ENCODE data around the gene GALNT5. TPM values are rescaled to one million over a fixed set of nuclear protein-coding genes. Genes with fewer than 3 reads are reported as not detected.
"Not testable (repeated sequence)": the region's sequence is repeated elsewhere in the genome, so short reads cannot be mapped to it uniquely, and the experiment has no call there.

The GALNT5 gene
- total and polyA plus RNA-seq, 3 experiments from 2014 or later, result not detected

- ChIA-PET POLR2A (no interaction called here), CTCF (no interaction called here)
- H3K4me1 ChIP-seq (ENCODE audit: insufficient read depth, low read length), result no peaks in the 10 kb centered on the region
- H3K27ac ChIP-seq (ENCODE audit: low read depth, low read length), result no peak overlapping the region
- no peaks in the 10 kb centered on the region for H3K36me3 Mint-ChIP-seq
- no peak overlapping the region for H3K4me3 ChIP-seq (ENCODE audit: low read length)
- no peak for DNase-seq
- no peak overlapping the region for H3K27ac Mint-ChIP-seq
- no peaks in the 10 kb centered on the region for H3K27me3 Mint-ChIP-seq
- no peaks in the 10 kb centered on the region for H3K27me3 ChIP-seq (ENCODE audit: insufficient read depth, low read length, poor library complexity, severe bottlenecking)
- no peaks in the 10 kb centered on the region for H3K9me3 Mint-ChIP-seq
- H3K36me3 ChIP-seq (ENCODE audit: insufficient read depth, low read length), result no peaks in the 10 kb centered on the region
- H3K9me3 ChIP-seq (ENCODE audit: low read length), result no peaks in the 10 kb centered on the region
- H3K4me1 Mint-ChIP-seq, result peaks cover 4 to 5% (median 4%) of the 10 kb centered on the region in 3 donors
- no peak overlapping the region for H3K4me3 Mint-ChIP-seq
These were observed 8.3 kb downstream of the GALNT5 start for GRCh38 chr2:157265825-157266224.

- no peaks in the 10 kb centered on the region for H3K36me3 Mint-ChIP-seq
- no peak overlapping the region for H3K4me3 ChIP-seq (ENCODE audit: low read length)
- no peak for DNase-seq
- no peaks in the 10 kb centered on the region for H3K27me3 ChIP-seq (ENCODE audit: insufficient read depth, low read length, poor library complexity, severe bottlenecking)
- ChIA-PET POLR2A (no interaction called here), CTCF (no interaction called here)
- no peaks in the 10 kb centered on the region for H3K9me3 ChIP-seq (ENCODE audit: low read length)
- H3K27ac Mint-ChIP-seq, result no peak overlapping the region
- no peaks in the 10 kb centered on the region for H3K9me3 Mint-ChIP-seq
- no peak overlapping the region for H3K4me3 Mint-ChIP-seq
- no peaks in the 10 kb centered on the region for H3K4me1 Mint-ChIP-seq
- no peaks in the 10 kb centered on the region for H3K36me3 ChIP-seq (ENCODE audit: insufficient read depth, low read length)
- no peak overlapping the region for H3K27ac ChIP-seq (ENCODE audit: low read depth, low read length)
- no peaks in the 10 kb centered on the region for H3K4me1 ChIP-seq (ENCODE audit: insufficient read depth, low read length)
- peaks cover 0 to 2% of the 10 kb centered on the region in 2 donors for H3K27me3 Mint-ChIP-seq
These were observed 10.0 kb downstream of the GALNT5 start for GRCh38 chr2:157267476-157267875.

GRCh38 chr2:157269060-157269459, 11.6 kb downstream of the GALNT5 start:
- no peaks in the 10 kb centered on the region for H3K4me1 ChIP-seq (ENCODE audit: insufficient read depth, low read length)
- no peak overlapping the region for H3K27ac Mint-ChIP-seq
- ChIA-PET POLR2A (no interaction called here), CTCF (no interaction called here)
- H3K4me3 ChIP-seq (ENCODE audit: low read length), result no peak overlapping the region
- no peaks in the 10 kb centered on the region for H3K9me3 ChIP-seq (ENCODE audit: low read length)
- H3K4me3 Mint-ChIP-seq, result no peak overlapping the region
- no peaks in the 10 kb centered on the region for H3K36me3 Mint-ChIP-seq
- H3K27ac ChIP-seq (ENCODE audit: low read depth, low read length), result no peak overlapping the region
- peaks cover 0 to 2% of the 10 kb centered on the region in 2 donors for H3K27me3 Mint-ChIP-seq
- no peak for DNase-seq
- no peaks in the 10 kb centered on the region for H3K36me3 ChIP-seq (ENCODE audit: insufficient read depth, low read length)
- H3K27me3 ChIP-seq (ENCODE audit: insufficient read depth, low read length, poor library complexity, severe bottlenecking), result no peaks in the 10 kb centered on the region
- no peaks in the 10 kb centered on the region for H3K4me1 Mint-ChIP-seq
- H3K9me3 Mint-ChIP-seq, result no peaks in the 10 kb centered on the region

GRCh38 chr2:157269922-157270321, 12.4 kb downstream of the GALNT5 start:
- ChIA-PET POLR2A (no interaction called here), CTCF (no interaction called here)
- Mint-ChIP-seq H3K27me3 (peaks cover 1 to 4% of the 10 kb centered on the region in 2 donors), H3K36me3 (no peaks in the 10 kb centered on the region), H3K4me1 (no peaks in the 10 kb centered on the region), H3K27ac (no peak overlapping the region), H3K9me3 (peaks cover 0 to 2% (median 0%) of the 10 kb centered on the region in 5 donors), H3K4me3 (no peak overlapping the region)
- Histone ChIP-seq H3K27me3 (ENCODE audit: insufficient read depth, low read length, poor library complexity, severe bottlenecking) (no peaks in the 10 kb centered on the region), H3K4me3 (ENCODE audit: low read length) (no peak overlapping the region), H3K4me1 (ENCODE audit: insufficient read depth, low read length) (no peaks in the 10 kb centered on the region), H3K9me3 (ENCODE audit: low read length) (no peaks in the 10 kb centered on the region), H3K36me3 (ENCODE audit: insufficient read depth, low read length) (no peaks in the 10 kb centered on the region), H3K27ac (ENCODE audit: low read depth, low read length) (no peak overlapping the region)
- no peak for DNase-seq

GRCh38 chr2:157271590-157272203, 14.2 kb downstream of the GALNT5 start:
- DNase-seq, result no peak
- no peak overlapping the region for H3K4me3 Mint-ChIP-seq
- Histone ChIP-seq H3K27ac (ENCODE audit: low read depth, low read length) (no peak overlapping the region), H3K36me3 (ENCODE audit: insufficient read depth, low read length) (no peaks in the 10 kb centered on the region), H3K27me3 (ENCODE audit: insufficient read depth, low read length, poor library complexity, severe bottlenecking) (no peaks in the 10 kb centered on the region), H3K4me3 (ENCODE audit: low read length) (no peak overlapping the region), H3K4me1 (ENCODE audit: insufficient read depth, low read length) (no peaks in the 10 kb centered on the region), H3K9me3 (ENCODE audit: low read length) (no peaks in the 10 kb centered on the region)
- H3K27me3 Mint-ChIP-seq, result peaks cover 11 to 14% of the 10 kb centered on the region in 2 donors
- H3K4me1 Mint-ChIP-seq, result no peaks in the 10 kb centered on the region
- H3K9me3 Mint-ChIP-seq, result peaks cover 0 to 4% (median 0%) of the 10 kb centered on the region in 5 donors
- H3K36me3 Mint-ChIP-seq, result no peaks in the 10 kb centered on the region
- ChIA-PET POLR2A (no interaction called here), CTCF (no interaction called here)
- no peak overlapping the region for H3K27ac Mint-ChIP-seq

GRCh38 chr2:157279311-157279710, 21.8 kb downstream of the GALNT5 start:
- H3K27ac Mint-ChIP-seq; H3K4me3 Mint-ChIP-seq; H3K4me1 ChIP-seq (ENCODE audit: insufficient read depth, low read length); H3K9me3 Mint-ChIP-seq; POLR2A ChIA-PET; H3K27ac ChIP-seq (ENCODE audit: low read depth, low read length); H3K27me3 ChIP-seq (ENCODE audit: insufficient read depth, low read length, poor library complexity, severe bottlenecking); H3K9me3 ChIP-seq (ENCODE audit: low read length); H3K36me3 Mint-ChIP-seq; H3K4me1 Mint-ChIP-seq; H3K36me3 ChIP-seq (ENCODE audit: insufficient read depth, low read length); H3K4me3 ChIP-seq (ENCODE audit: low read length); CTCF ChIA-PET; DNase-seq: not testable (repeated sequence)
- H3K27me3 Mint-ChIP-seq, result peaks cover 23 to 58% of the 10 kb centered on the region in 2 donors

GRCh38 chr2:157281316-157281715, 23.8 kb downstream of the GALNT5 start:
- peaks cover 0 to 4% (median 0%) of the 10 kb centered on the region in 3 donors for H3K36me3 Mint-ChIP-seq
- H3K9me3 Mint-ChIP-seq, result peaks cover 0 to 3% (median 0%) of the 10 kb centered on the region in 5 donors
- Histone ChIP-seq H3K4me3 (ENCODE audit: low read length) (no peak overlapping the region), H3K27me3 (ENCODE audit: insufficient read depth, low read length, poor library complexity, severe bottlenecking) (no peaks in the 10 kb centered on the region), H3K4me1 (ENCODE audit: insufficient read depth, low read length) (no peaks in the 10 kb centered on the region), H3K27ac (ENCODE audit: low read depth, low read length) (no peak overlapping the region), H3K36me3 (ENCODE audit: insufficient read depth, low read length) (no peaks in the 10 kb centered on the region), H3K9me3 (ENCODE audit: low read length) (no peaks in the 10 kb centered on the region)
- no peak overlapping the region for H3K4me3 Mint-ChIP-seq
- CTCF ChIA-PET, result interaction anchor here (1.0 kb wide), 1 partner anchor 11 kb away, joined by 3 read pairs; no protein-coding TSS in a partner anchor
- POLR2A ChIA-PET, result no interaction called here
- no peak for DNase-seq
- H3K27ac Mint-ChIP-seq, result no peak overlapping the region
- H3K4me1 Mint-ChIP-seq, result no peaks in the 10 kb centered on the region
- peaks cover 14 to 52% of the 10 kb centered on the region in 2 donors for H3K27me3 Mint-ChIP-seq

- peaks cover 0 to 3% (median 0%) of the 10 kb centered on the region in 5 donors for H3K9me3 Mint-ChIP-seq
- ChIA-PET POLR2A (no interaction called here), CTCF (no interaction called here)
- H3K27ac Mint-ChIP-seq, result no peak overlapping the region
- H3K36me3 Mint-ChIP-seq, result no peaks in the 10 kb centered on the region
- peaks cover 9 to 31% of the 10 kb centered on the region in 2 donors for H3K27me3 Mint-ChIP-seq
- Histone ChIP-seq H3K9me3 (ENCODE audit: low read length) (no peaks in the 10 kb centered on the region), H3K27me3 (ENCODE audit: insufficient read depth, low read length, poor library complexity, severe bottlenecking) (no peaks in the 10 kb centered on the region), H3K4me1 (ENCODE audit: insufficient read depth, low read length) (no peaks in the 10 kb centered on the region), H3K27ac (ENCODE audit: low read depth, low read length) (no peak overlapping the region), H3K36me3 (ENCODE audit: insufficient read depth, low read length) (no peaks in the 10 kb centered on the region), H3K4me3 (ENCODE audit: low read length) (no peak overlapping the region)
- DNase-seq, result no peak
- H3K4me1 Mint-ChIP-seq, result no peaks in the 10 kb centered on the region
- no peak overlapping the region for H3K4me3 Mint-ChIP-seq
These were observed 26.0 kb downstream of the GALNT5 start for GRCh38 chr2:157283468-157283867.

All from CD8-positive, alpha-beta memory T cell (primary cell).